ENCODE measurements around the gene PMPCA. TPM values are rescaled to one million over a fixed set of nuclear protein-coding genes. Genes with fewer than 3 reads are reported as not detected.

PMPCA gene
- total RNA-seq, 1 experiment from 2014 or later: 103 TPM

DNA sequence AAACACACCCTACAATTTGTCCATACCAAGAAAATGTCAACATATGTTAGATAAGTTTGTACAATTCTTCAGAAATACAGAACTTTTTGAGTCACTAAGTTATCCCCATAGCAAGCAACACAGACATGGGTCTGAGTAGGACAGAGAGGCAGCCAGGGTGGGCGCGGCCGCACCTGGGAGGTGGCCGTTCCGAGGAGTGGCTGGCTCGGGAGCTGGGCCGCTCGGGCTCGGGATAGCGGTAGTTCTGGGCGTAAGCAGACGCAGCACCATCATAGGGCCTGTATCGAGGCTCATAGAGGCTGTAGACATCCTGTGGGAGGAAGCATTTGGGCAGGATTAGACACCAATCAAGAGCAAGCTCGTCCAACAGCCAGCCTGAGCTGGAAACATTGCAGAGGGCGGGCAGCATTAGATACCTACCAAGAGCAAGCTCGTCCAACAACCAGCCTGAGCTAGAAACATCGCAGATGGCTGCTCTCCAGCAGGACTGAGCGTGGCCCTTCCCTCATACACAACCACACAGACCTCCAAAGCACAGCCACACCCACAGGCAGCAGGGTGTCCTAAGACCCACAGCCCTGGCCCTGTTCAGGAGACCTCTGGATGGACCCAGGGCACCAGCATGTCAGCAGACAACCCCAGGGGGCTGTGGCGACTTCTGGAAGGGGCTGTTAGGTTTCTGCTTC lies 61.5 kb downstream of the PMPCA start:
- Mint-ChIP-seq H3K36me3 (peaks cover 58% of the 10 kb centered on the region), H3K27me3 (ENCODE audit: low read depth) (no peaks in the 10 kb centered on the region), H3K4me3 (no peak overlapping the region), H3K9me3 (no peaks in the 10 kb centered on the region), H3K27ac (no peak overlapping the region), H3K4me1 (no peaks in the 10 kb centered on the region)
- ChIA-PET POLR2A (no interaction called here), CTCF (no interaction called here)
- TF ChIP-seq OVOL2 (CRISPR knock-in tag; IDR thresholded peaks at IDR 0.05; ENCODE audit: borderline replicate concordance): no peak
- no peak for TF ChIP-seq PRRX2 (CRISPR knock-in tag; IDR thresholded peaks at IDR 0.05)
- no peak for TF ChIP-seq CREB1 (CRISPR knock-in tag; IDR thresholded peaks at IDR 0.05)
- no peak for TF ChIP-seq ZNF423 (CRISPR knock-in tag; IDR thresholded peaks at IDR 0.05)
- TF ChIP-seq ZNF532 (CRISPR knock-in tag; IDR thresholded peaks at IDR 0.05; ENCODE audit: borderline replicate concordance): no peak
- no peak for TF ChIP-seq TEAD4 (CRISPR knock-in tag; IDR thresholded peaks at IDR 0.05)
- TF ChIP-seq SOX15 (CRISPR knock-in tag; IDR thresholded peaks at IDR 0.05): no peak
- no peak for TF ChIP-seq ZSCAN18 (CRISPR knock-in tag; IDR thresholded peaks at IDR 0.05)
- no peak for TF ChIP-seq GTF2I (CRISPR knock-in tag; conservative IDR thresholded peaks at IDR 0.05)
- no peak for TF ChIP-seq ARID4B (CRISPR knock-in tag; IDR thresholded peaks at IDR 0.05; ENCODE audit: borderline replicate concordance)
- TF ChIP-seq JUN (CRISPR knock-in tag; IDR thresholded peaks at IDR 0.05): no peak
- no peak for TF ChIP-seq ZNF138 (CRISPR knock-in tag; conservative IDR thresholded peaks at IDR 0.05)
- DNase-seq (ENCODE audit: low spot score) (no peak), ATAC-seq (no peak)

- Mint-ChIP-seq H3K4me3 (no peak overlapping the region), H3K36me3 (peaks cover 60% of the 10 kb centered on the region), H3K4me1 (no peaks in the 10 kb centered on the region), H3K27ac (no peak overlapping the region), H3K27me3 (ENCODE audit: low read depth) (no peaks in the 10 kb centered on the region), H3K9me3 (no peaks in the 10 kb centered on the region)
- no peak for TF ChIP-seq GRHL2 (CRISPR knock-in tag; IDR thresholded peaks at IDR 0.05; ENCODE audit: insufficient replicate concordance, severe bottlenecking)
- TF ChIP-seq ZNF232 (CRISPR knock-in tag; IDR thresholded peaks at IDR 0.05): no peak
- TF ChIP-seq AR (CRISPR knock-in tag; IDR thresholded peaks at IDR 0.05): no peak
- TF ChIP-seq ZNF423 (CRISPR knock-in tag; IDR thresholded peaks at IDR 0.05): no peak
- ATAC-seq (no peak), DNase-seq (ENCODE audit: low spot score) (no peak)
- ChIA-PET POLR2A (no interaction called here), CTCF (interaction anchor here (0.6 kb wide), 1 partner anchor 116 kb away, joined by 3 read pairs; no protein-coding TSS in a partner anchor)
Observed at GRCh38 chr9:136472640-136473353, 62.3 kb downstream of the PMPCA start.
